OCI-LY7 (cell line): ENCODE data around the gene CCBE1. TPM values are rescaled to one million over a fixed set of nuclear protein-coding genes. Genes with fewer than 3 reads are reported as not detected.

Experiments used
- BruUV-seq: library from RNA; stranded (reverse); fragments of 400-500 nt; replicated peaks from 2 replicates; lab custom pipeline; 2021; lab: Mats Ljungman, UMichigan
- CTCF ChIA-PET: fragments of 300-600 bp; sonication (Branson Sonifier 250); formaldehyde crosslinking; loops from one replicate; lab custom pipeline; 2022; ENCODE audit warnings: antibody characterized with exemption; ENCODE audit not compliant: unreplicated experiment; lab: Charles Lee
- POLR2A ChIA-PET: fragments of 300-600 bp; sonication (Branson Sonifier 250); formaldehyde crosslinking; loops from one replicate; lab custom pipeline; 2022; ENCODE audit warnings: antibody characterized with exemption; lab: Charles Lee
- DNase-seq: peaks from one replicate; pipeline ENCODE4 v3.0.0-alpha.2; 2015; ENCODE audit warnings: low spot score
- H2AFZ ChIP-seq: fragments of 200-600 bp; sonication (generic), shearing (Covaris generic); 2 replicates; pipeline ENCODE4 v1.6.1; 2014; ENCODE audit warnings: mild to moderate bottlenecking, antibody characterized with exemption, low read length, moderate library complexity
- H3K27ac ChIP-seq: fragments of 200-600 bp; sonication (generic); 2 replicates; pipeline ENCODE4 v1.5.1; 2014; ENCODE audit warnings: mixed run types, low read depth, mild to moderate bottlenecking, moderate library complexity, low read length, inconsistent platforms; ENCODE audit not compliant: poor library complexity, severe bottlenecking
- H3K36me3 ChIP-seq: fragments of 200-600 bp; sonication (generic); 2 replicates; pipeline ENCODE4 v1.6.1; 2014; ENCODE audit warnings: mild to moderate bottlenecking, antibody characterized with exemption, low read length, moderate library complexity, mixed read lengths; ENCODE audit not compliant: insufficient read depth
- H3K4me1 ChIP-seq: fragments of 200-600 bp; sonication (generic); 2 replicates; pipeline ENCODE4 v1.5.1; 2014; ENCODE audit warnings: mild to moderate bottlenecking, low read length; ENCODE audit not compliant: insufficient read depth, poor library complexity, severe bottlenecking
- H3K4me2 ChIP-seq: fragments of 200-600 bp; sonication (generic); 2 replicates; pipeline ENCODE4 v1.6.1; 2014; ENCODE audit warnings: mild to moderate bottlenecking, low read length
- H3K4me3 ChIP-seq: fragments of 200-600 bp; sonication (generic); 2 replicates; pipeline ENCODE4 v1.5.1; 2014; ENCODE audit warnings: mild to moderate bottlenecking, low read depth, low read length; ENCODE audit not compliant: poor library complexity, severe bottlenecking
- H3K79me2 ChIP-seq: fragments of 200-600 bp; sonication (generic); 2 replicates; pipeline ENCODE4 v1.6.1; 2016; ENCODE audit warnings: low read depth, mild to moderate bottlenecking, low read length, moderate library complexity, mixed read lengths; ENCODE audit not compliant: insufficient read depth
- H3K9me2 ChIP-seq: fragments of 200-600 bp; sonication (generic); 2 replicates; pipeline ENCODE4 v1.6.1; 2016; ENCODE audit warnings: mild to moderate bottlenecking, low read length, mixed read lengths; ENCODE audit not compliant: insufficient read depth
- H3K9me3 ChIP-seq: fragments of 200-600 bp; sonication (generic); 2 replicates; pipeline ENCODE4 v1.6.1; 2014; ENCODE audit warnings: mild to moderate bottlenecking, mixed run types, low read length, mixed read lengths
- H4K20me1 ChIP-seq: fragments of 200-600 bp; sonication (generic); 2 replicates; pipeline ENCODE4 v1.6.1; 2014; ENCODE audit warnings: mild to moderate bottlenecking, antibody characterized with exemption, low read length, moderate library complexity, mixed read lengths; ENCODE audit not compliant: insufficient read depth
- EZH2phosphoT487 ChIP-seq: fragments of 200-600 bp; sonication (generic); IDR thresholded peaks from 2 replicates; pipeline ENCODE4 v1.6.1; 2018; ENCODE audit warnings: low read depth, borderline replicate concordance, mild to moderate bottlenecking, mixed run types, antibody characterized with exemption, low read length, moderate library complexity, mixed read lengths
- intact Hi-C: fragments of 100-400 bp; cut with micrococcal nuclease; formaldehyde crosslinking; loops from one replicate; pipeline ENCODE4 v1.10.0; 2022; ENCODE audit not compliant: unreplicated experiment
- total RNA-seq, 2 experiments: library from RNA; depleted of rRNA in 1 of 2; stranded (reverse); fragments of >200 nt in 1 of 2; shearing (Covaris generic) in 1 of 2; gene quantifications; 2 replicates each; pipeline ENCODE4 v1.2.3, GENCODE V29; 2014 to 2022
- TF ChIP-seq, protein P1 (sequence below): fragments of 200-600 bp; sonication (generic); conservative IDR thresholded peaks from 2 replicates; pipeline ENCODE4 v1.5.1; 2014; ENCODE audit warnings: mild to moderate bottlenecking, antibody characterized with exemption, low read length, moderate library complexity, mixed read lengths

The CCBE1 gene
- total RNA-seq, 2 experiments from 2014 or later = 0.16 to 0.70 TPM

DNA sequence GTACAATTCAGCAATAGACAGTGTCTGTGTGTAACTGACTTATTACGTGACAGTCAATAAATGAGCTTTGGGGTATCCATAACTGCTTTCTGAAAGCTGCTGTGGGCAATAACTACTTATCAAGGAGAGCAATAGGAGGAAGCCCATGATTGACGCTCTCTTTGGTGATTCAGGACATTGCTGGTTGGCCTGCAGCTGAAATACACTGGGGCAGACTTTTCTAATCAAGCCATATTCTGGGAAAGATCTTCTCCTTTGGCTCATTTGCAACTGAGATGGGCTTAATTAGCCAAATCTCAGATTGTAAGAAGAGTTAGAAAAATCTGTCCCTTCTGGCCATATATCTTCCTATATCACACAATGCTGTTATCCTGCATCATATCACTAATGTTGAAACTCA, 24.0 kb upstream of the CCBE1 start:
- BruUV-seq = no TSS peak
- no peaks in the 10 kb centered on the region for H3K36me3 ChIP-seq
- ChIA-PET POLR2A (interaction anchor here (0.9 kb wide), 1 partner anchor 43 kb away, joined by 3 read pairs; no protein-coding TSS in a partner anchor), CTCF (no interaction called here)
- DNase-seq = no peak
- no peak overlapping the region for H3K4me3 ChIP-seq
- no peaks in the 10 kb centered on the region for H3K4me1 ChIP-seq
- TF ChIP-seq, protein P1, sequence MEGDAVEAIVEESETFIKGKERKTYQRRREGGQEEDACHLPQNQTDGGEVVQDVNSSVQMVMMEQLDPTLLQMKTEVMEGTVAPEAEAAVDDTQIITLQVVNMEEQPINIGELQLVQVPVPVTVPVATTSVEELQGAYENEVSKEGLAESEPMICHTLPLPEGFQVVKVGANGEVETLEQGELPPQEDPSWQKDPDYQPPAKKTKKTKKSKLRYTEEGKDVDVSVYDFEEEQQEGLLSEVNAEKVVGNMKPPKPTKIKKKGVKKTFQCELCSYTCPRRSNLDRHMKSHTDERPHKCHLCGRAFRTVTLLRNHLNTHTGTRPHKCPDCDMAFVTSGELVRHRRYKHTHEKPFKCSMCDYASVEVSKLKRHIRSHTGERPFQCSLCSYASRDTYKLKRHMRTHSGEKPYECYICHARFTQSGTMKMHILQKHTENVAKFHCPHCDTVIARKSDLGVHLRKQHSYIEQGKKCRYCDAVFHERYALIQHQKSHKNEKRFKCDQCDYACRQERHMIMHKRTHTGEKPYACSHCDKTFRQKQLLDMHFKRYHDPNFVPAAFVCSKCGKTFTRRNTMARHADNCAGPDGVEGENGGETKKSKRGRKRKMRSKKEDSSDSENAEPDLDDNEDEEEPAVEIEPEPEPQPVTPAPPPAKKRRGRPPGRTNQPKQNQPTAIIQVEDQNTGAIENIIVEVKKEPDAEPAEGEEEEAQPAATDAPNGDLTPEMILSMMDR = no peak
- no peak for TF ChIP-seq EZH2phosphoT487
- H2AFZ ChIP-seq = no peak overlapping the region
- no peaks in the 10 kb centered on the region for H3K79me2 ChIP-seq
- no peaks in the 10 kb centered on the region for H3K9me2 ChIP-seq
- intact Hi-C loops = no loop called here
- H3K27ac ChIP-seq = no peak overlapping the region
- no peaks in the 10 kb centered on the region for H3K9me3 ChIP-seq
- no peak overlapping the region for H3K4me2 ChIP-seq
- no peaks in the 10 kb centered on the region for H4K20me1 ChIP-seq

DNA sequence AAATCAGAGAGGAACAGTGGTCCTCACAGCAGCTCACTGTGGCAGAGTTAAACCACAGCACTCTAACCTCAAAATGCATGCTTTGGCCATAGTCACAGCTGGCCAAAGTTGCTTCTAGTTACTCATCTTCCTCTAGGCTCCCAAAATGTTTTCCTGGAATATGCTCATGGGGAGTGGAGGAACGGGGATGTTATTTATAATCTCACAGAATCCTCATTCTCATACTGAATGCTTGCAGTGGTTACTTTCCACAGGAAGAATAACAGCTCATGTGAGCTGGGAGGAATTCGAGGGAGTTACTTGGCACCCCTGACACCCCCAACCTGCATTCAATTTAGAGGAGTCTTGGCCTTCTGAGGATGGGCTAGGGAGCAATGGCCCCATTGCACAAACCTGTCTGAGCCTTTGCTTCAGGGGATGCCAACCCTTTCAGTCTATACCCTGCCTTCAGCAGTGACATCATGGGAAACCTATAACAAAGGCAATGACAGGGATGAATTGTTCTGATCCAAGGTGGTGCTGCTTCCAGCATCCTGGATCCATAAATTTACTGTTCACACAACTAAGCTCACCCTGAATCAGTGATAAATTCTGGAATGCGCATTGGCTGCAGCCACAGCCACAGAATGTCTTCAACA, 22.4 kb upstream of the CCBE1 start:
- Histone ChIP-seq H3K4me2 (no peak overlapping the region), H3K4me1 (no peaks in the 10 kb centered on the region), H3K27ac (no peak overlapping the region), H2AFZ (no peak overlapping the region), H3K36me3 (no peaks in the 10 kb centered on the region), H3K79me2 (no peaks in the 10 kb centered on the region), H3K4me3 (no peak overlapping the region), H4K20me1 (no peaks in the 10 kb centered on the region), H3K9me3 (no peaks in the 10 kb centered on the region), H3K9me2 (no peaks in the 10 kb centered on the region)
- intact Hi-C loops = no loop called here
- ChIA-PET POLR2A (no interaction called here), CTCF (no interaction called here)
- DNase-seq = no peak
- TF ChIP-seq, protein P1 = no peak
- TF ChIP-seq EZH2phosphoT487 = no peak
- no TSS peak for BruUV-seq

DNA sequence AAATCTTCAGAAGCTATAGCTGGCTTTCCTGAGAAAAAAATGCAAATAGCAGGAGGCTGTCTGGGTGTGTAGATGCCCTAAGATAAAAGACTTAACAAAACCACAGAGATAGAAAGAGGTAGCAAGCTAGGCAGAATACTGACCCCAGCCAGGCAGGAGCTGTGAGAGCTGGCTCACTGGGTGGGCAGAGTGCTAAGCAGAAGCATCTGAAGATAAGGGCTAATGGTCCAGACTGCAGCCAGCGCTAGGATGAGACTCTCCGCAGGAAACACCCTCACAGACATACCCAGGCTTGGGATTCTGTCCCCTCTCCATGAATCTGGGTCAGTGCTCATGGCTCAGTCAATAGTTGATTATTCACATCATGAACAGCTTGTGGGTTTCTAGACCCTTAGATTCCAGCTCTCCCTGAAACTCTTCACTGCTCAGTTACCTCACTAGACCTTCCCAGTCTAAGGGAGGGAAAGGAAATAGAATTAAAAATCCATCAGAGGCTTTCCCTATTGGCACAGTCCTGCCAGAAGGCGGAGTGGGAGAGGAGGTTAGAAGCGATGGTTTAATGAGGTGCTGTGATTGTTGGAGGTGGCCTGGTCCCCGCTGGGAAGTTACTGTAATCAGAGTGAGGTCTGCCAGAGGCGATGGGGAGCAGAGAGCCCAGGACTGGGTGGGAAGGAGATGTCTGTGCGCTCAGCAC, 21.4 kb upstream of the CCBE1 start:
- Histone ChIP-seq H3K9me2 (no peaks in the 10 kb centered on the region), H3K27ac (no peak overlapping the region), H4K20me1 (no peaks in the 10 kb centered on the region), H3K4me2 (no peak overlapping the region), H3K79me2 (no peaks in the 10 kb centered on the region), H3K4me3 (no peak overlapping the region), H3K36me3 (no peaks in the 10 kb centered on the region), H3K9me3 (no peaks in the 10 kb centered on the region), H3K4me1 (no peaks in the 10 kb centered on the region), H2AFZ (no peak overlapping the region)
- no TSS peak for BruUV-seq
- intact Hi-C loops = no loop called here
- no peak for DNase-seq
- TF ChIP-seq, protein P1 = no peak
- no peak for TF ChIP-seq EZH2phosphoT487
- POLR2A ChIA-PET = interaction anchor here (1.0 kb wide), 1 partner anchor 18 kb away, joined by 3 read pairs; no protein-coding TSS in a partner anchor
- CTCF ChIA-PET = no interaction called here
